ENCODE results near the gene SPEM3.

SPEM3 gene

DNA sequence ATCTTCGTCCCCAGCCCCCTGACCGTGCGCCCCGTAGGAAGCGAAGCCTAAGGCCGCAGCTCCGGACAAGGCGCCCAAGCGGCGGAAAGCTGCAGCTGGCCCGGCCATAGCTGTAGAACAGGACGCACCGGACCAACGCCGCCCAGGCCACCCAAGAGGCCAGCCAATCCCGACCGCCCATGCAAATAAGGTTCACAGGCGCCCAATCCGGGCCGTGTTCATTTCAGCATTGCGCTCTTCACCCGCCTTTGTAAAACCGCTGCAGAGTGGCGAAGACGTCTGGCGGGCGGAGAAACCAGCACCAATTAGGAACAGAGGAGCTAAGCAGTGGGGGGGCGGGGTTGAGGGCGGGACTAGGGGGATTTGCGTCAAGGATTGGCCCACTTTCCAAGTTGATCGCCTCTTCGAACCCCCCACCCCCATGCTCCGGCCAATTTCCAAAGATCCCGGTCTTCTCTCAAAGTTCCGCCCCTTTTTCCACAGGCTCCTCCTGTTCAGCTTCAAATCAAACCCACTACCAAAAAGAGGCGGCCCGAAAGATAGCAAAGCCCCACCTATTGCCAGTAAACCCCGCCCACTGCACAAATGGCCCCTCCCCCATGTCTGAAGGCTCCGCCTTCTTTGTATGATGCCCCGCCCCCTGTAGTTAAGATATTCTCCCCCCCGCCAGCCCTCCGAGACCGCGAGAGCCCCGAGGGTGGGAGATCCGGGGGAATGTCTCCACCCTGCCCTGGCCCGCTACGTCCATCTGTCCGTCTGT is 24.5 kb upstream of the SPEM3 start, which contains the start of gene TMEM256:
Gene TMEM256 (minus strand): TSS at position 121 of the 760 bp plus-strand sequence. CDS start 13 bp downstream, at position 108.
- DNase-seq (ENCODE audit: low read depth in 2 of 2): peak; percentile 89 to 93

DNA sequence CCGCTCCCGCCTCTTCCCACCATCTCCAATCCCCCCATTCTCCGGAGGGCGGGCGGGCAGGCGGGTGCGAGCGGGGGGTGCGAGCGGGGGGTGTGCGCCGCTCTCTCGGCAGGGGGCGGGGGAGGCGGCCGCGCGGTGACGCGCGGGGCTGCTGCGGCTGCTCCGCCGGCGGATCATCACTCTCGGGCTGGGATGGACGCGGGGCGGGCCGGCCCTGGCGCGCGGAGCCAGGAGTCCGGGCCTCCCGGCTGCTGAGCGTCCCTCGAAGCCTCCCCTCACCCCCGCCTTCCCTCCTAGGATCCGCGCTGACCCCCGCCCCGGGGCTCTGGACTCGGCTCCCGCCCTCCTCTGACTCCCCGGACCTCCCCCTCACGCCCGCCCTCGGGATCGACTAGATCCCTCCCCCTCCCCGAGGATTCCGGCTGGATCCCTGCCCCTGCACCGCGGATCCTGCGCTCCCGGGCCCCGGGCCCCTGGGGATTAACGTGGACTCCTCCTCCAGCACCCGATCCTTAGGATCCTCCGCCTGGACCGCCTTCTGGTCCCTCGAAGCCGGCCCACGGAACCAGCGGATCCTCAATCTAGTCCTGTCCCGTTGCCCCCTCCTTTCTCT is 23.8 kb upstream of the SPEM3 start:
- DNase-seq (ENCODE audit: low read depth in 2 of 2): peak in 1 of 2 donors; percentile 36

- DNase-seq (ENCODE audit: low read depth in 2 of 2): no peak
These were observed 23.1 kb upstream of the SPEM3 start for GRCh38 chr17:7405350-7406234.

DNA sequence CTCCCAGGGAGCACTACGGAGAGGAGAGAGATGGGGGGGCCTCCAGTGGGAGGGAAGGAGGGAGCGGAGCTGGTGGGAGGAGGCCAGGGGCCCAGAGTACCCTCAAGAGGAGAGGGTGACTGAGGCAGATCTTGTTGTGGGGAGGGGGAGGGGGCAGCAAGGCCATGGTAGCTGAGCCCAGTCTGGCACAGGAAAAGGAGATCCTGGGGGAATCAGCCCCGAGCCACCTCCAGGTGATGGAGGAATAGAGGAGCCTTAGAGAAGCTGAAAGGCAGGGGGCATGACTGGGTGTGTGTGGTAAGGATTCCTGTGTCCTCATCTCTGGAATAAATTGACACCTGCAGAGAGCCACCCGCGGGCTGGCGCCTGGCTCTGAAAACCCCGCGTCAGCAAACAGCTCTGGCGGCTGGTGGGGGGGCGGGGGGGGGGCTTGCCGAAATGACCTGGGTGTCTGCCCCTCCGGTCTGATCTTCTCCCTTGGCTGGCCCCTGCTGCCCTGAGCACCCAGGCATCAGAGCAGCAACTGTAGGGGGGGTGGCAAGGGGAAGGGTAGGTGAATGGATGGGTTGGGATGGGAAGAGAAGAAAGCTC is 22.3 kb upstream of the SPEM3 start:
- no peak for DNase-seq (ENCODE audit: low read depth in 2 of 2)

GRCh38 chr17:7407082-7407481 is 21.6 kb upstream of the SPEM3 start:
- no peak for DNase-seq (ENCODE audit: low read depth in 2 of 2)

DNA sequence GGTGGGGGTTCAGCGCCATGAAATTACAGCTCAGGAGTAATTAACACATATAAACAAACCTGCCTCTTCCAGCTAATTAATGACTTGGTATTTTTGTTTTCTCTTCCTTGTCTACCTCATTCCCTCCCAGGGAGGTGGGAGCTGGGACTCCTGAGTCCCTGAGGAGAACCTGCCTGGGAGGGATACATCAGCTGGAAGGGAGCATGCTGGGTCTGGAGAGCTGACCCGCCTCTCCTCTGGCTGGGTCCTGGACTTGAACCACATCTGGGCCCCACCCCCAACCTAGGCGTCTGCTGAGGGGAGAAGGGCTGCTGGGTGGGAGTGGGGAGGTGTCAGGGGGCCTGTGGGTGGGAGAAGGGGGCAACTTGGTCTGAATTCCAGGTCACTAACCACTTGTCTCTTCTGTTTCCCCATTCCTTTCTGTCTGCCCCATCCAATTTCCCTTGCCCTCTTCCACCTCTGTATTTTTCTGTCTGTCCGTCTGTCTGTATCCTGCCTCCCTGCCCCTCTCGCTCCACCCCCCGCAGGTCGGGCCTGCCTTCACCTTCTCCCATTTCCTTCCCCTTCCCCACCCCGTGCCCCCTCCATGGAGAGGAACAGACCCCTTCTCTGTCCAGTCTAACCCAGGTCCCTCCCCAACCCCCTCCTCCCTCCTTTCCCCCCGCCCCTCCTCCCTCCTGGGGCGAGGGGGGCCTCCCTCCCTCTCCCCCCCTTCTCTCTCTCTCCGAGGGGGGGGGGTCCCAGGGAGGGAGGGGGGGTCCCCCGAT is 21.0 kb upstream of the SPEM3 start, which contains the start of gene NLGN2:
Gene NLGN2 (plus strand): TSS at position 361 of the 767 bp plus-strand sequence. CDS start 411 bp downstream, outside the sequence.
- DNase-seq (ENCODE audit: low read depth in 2 of 2): no peak

GRCh38 chr17:7408252-7408727 is 20.4 kb upstream of the SPEM3 start:
- DNase-seq (ENCODE audit: low read depth in 2 of 2): no peak

DNA sequence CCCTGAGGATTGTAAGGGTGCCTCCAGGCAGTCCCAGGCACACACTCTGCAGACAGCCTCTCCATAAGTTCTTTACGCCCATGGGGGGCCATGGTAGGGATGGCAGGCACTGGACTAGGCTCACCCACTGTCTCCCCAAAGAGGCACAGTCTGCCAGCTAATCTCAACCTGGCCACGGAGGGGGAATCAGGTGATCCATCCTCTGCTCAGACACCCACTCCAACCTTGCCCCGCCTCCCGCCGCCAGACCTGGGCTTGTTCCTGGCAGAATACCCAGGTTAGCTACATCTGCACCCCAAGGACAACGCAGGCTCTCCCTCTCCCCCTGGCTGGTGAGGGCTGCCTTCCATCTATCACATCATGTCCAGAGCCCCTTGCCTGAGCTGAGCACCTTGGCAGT is 19.8 kb upstream of the SPEM3 start:
- DNase-seq (ENCODE audit: low read depth in 2 of 2): no peak

GRCh38 chr17:7409716-7410115 is 18.9 kb upstream of the SPEM3 start:
- DNase-seq (ENCODE audit: low read depth in 2 of 2): no peak

DNA sequence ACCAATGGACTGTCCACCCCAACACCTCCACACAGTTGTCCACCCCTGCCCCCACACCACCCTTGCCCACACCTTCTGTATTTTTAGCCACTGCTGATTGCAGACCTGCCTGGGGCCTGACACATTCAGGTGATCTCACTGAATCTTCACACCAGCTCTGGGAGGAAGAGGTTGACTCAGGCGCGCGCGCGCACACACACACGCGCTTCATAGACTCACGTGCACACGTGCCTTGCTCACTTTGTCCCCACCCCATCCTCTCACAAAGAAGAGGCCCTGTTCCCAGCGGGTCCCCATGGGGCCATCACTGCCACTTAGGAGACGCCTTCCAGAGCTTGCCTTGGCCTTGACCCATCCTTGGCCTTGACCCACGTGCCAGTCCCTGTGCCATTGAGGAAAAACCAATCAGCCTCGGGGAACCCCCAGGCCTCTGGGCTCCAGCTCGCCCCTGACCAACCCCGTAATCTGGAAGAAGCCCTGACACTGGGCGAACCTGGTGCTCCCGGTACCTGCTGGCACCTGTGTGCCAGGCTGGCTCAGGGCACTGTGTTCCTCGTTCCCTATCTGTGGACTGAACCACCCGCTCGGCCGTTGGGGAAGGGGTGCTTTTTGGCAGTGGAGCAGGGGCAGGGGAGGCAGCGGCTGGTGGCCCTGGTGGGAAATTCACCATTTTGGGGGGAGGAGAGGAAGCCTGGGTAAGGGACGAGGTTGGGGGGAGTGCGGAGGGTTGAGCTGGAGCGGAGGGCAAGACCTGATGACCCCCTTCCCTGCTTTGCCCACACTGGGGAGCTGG is 17.8 kb upstream of the SPEM3 start:
- DNase-seq (ENCODE audit: low read depth in 2 of 2): no peak

GRCh38 chr17:7411427-7411750 is 17.3 kb upstream of the SPEM3 start:
- DNase-seq (ENCODE audit: low read depth in 2 of 2): no peak

DNA sequence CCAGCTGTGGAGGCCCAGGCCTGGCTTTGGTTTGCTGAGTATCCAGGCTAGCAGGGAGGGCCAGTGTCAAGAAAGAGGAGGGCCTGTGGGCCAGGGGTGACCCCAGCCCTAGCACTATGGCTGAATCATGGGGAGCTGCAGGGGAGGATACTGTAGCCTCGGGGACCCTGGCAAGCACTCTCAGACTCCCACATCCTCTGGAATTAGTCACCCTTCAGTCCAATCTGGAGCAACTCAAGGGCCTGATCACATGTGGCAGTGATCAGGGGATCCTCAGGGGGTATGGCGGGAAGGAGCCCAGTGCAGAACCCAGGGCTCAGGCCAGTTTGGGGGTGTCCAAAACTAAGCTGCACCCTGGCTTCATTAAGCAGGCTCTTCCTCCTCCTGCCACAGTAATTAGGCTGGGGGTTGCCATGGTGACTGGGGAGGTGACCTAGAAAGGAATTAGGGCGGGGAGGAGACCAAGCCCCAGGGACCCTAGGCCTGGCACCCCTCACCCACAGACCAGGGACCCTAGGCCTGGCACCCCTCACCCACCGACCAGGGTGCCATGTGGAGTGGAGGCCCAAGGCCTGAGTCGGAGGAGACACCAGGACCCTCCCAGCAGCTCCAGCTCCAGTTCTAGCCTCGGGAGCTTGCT is 15.2 kb upstream of the SPEM3 start:
- no peak for DNase-seq (ENCODE audit: low read depth in 2 of 2)

DNA sequence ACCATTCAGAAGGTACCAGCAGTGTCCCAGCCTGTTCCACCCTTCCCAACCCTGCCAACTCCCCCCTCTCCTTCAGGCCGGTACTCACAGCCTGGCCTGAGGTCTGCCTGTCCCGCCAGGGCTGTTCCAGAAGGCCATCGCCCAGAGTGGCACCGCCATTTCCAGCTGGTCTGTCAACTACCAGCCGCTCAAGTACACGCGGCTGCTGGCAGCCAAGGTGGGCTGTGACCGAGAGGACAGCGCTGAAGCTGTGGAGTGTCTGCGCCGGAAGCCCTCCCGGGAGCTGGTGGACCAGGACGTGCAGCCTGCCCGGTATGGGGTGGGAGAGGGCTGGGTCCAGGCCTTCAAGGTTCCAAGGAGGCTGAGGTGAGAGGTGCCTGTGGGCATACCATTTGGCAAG is 13.8 kb upstream of the SPEM3 start:
- DNase-seq (ENCODE audit: low read depth in 2 of 2): no peak

GRCh38 chr17:7415784-7416183 is 12.9 kb upstream of the SPEM3 start:
- DNase-seq (ENCODE audit: low read depth in 2 of 2): no peak

DNA sequence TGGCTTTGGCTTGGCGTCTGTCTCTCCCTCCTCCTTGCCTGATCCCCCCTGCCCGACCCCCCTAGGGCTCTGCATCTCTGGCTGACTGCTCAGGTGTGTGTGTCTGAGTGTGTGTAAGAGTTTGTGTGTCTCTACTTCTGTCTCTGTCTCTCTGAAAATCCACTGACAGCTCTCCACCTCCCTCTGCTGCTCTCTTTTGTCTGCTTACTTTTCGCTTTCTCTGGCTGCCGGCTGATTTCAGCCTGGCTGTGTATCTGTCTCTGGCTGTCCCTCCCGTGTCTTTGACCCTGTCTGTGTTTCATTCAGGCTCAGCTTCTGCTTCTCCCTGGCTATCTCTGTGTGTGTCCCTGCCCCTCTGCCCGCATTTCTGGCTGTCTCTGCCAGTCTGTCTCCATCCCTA is 12.3 kb upstream of the SPEM3 start:
- no peak for DNase-seq (ENCODE audit: low read depth in 2 of 2)

GRCh38 chr17:7417056-7417655 is 11.5 kb upstream of the SPEM3 start:
- DNase-seq (ENCODE audit: low read depth in 2 of 2): no peak

DNA sequence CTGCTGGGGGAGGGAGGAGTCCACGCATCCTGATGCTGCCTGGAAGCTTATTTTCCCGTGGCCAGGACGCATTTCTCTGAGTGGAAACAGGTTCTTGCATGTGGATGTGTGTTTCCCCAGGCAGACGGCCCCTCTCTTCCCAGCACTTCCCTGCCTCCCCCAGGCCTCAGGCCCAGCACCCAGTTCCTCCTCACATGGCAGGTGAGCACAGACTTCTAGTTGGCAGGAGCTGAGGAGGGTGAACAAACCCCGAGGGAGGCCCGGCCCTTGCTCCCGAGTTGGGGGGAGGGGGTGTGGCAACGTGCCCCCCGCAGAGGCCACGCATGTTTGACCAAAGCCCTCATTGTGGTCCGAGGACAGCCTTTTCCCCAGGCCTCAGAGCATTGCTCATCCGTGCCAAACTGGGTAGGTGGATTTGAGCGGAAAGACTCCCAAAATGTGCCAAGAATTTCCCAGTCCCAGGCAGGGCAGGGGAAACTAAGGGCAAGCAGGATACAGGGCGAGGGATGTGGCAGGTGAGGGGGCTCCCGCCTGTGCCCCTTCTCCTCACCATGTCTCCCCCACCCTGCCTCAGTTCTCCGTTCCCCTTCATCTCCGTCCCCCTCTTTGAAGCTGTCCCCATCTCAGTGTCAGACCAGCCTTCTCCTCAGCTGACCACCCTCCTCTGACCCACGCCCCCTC is 10.0 kb upstream of the SPEM3 start:
- DNase-seq (ENCODE audit: low read depth in 2 of 2): no peak

DNA sequence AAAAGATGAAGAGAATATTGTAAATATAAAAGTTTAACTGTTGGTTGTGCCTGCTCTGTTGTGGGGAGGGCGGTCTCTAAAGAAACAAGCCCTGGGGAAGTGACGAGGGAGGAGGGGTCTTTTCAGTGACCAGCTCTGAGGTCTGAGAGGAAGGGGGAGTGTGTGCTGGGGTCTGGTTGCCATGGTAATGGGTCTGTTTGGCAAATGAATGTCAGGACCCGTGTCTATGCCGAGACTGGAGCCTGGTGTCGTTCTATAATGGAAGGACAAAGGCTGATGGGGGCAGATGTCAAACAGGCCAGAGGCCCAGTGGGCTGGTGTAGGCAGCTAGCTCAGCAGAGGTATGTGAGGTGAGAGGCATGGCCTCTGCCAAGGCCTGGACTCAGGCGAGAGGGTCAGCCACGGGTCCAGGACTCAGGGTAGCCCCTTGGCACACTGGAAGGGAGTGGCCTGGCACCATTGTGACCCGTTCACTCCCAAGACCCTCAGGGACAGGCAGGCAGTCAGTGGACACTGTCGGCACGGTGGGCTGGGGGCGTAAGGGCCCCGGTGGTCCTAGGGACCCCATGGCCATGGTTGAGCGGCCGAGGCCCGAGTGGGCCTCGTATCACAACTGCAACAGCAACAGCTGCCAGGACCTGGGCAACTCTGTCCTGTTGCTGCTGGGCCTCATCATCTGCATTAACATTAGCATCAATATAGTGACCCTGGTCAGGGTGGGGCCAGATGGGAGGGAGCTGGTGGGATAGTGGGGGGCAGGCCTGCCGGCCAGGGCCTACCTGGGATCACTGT is 8.6 kb upstream of the SPEM3 start, which contains the start of gene SPEM1:
Gene SPEM1 (plus strand): TSS at position 506 of the 792 bp plus-strand sequence. CDS start 61 bp downstream, at position 567.
- no peak for DNase-seq (ENCODE audit: low read depth in 2 of 2)

Data from activated CD8-positive, alpha-beta memory T cell treated with anti-CD3 and anti-CD28 coated beads for 4 hours (primary cell).